Stimulated activated CD4-positive, alpha-beta T cell treated with anti-CD3 and anti-CD28 coated beads, TNF-alpha, amount 100 ng/mL, for 4 hours (primary cell): Measurements from ENCODE around the gene MARCHF10.
"Not testable (repeated sequence)": the region's sequence is repeated elsewhere in the genome, so short reads cannot be mapped to it uniquely, and the experiment has no call there.

Experiments
- DNase-seq, 3 experiments: peaks; one replicate each; pipeline ENCODE4 v3.0.0-alpha.2; 2020; ENCODE audit warnings: low read depth in 3 of 3

Gene MARCHF10

GRCh38 chr17:62696726-62697490 is 111.2 kb downstream of the MARCHF10 start:
- DNase-seq = no peak

DNA sequence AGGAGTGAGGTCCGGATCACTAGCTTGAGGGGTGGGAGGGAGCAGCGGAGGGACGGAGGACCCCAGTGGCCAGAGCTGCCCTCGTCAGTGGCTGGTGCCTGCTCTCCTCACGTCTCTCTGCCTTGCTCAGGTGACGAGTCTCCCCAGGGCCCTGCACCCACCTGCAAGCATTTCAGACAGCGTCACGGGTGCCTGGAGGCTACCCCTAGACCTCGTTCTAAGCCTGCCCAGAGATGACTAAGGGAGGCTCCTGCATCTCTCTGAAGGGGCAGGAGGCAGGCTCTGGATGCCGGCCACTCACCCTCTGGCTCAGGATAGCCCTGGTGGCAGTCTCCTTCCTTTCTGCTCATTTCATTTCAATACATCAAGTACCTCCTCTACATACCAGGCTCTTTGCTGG is 111.9 kb downstream of the MARCHF10 start:
- DNase-seq = no peak

DNA sequence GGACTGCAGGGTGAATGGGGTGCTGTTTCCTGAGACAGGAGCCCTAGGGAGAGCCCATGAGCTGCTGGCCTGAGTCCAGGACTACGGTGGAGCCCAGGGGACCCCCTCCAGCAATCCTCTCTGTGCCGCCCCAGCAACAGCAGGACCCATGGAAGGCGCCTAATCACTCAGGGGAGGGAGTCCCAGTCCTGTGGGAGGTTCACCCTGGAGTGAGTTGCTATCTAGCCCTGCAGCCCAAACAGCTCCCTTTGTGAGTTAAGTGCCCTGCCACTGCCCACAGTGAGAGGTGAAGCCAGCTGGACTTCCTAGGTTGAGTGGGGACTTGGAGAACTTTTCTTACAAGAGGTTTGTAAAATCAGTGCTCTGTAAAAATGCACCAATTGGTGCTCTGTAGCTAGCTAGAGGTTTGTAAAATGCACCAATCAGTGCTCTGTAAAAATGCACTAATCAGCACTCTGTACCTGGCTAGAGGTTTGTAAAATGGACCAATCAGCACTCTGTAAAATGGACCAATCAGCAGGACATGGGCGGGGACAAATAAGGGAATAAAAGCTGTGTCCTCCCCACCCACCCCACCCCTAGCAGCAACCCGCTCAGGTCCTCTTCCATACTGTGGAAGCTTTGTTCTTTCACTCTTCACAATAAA is 112.9 kb downstream of the MARCHF10 start:
- not testable (repeated sequence) for DNase-seq

DNA sequence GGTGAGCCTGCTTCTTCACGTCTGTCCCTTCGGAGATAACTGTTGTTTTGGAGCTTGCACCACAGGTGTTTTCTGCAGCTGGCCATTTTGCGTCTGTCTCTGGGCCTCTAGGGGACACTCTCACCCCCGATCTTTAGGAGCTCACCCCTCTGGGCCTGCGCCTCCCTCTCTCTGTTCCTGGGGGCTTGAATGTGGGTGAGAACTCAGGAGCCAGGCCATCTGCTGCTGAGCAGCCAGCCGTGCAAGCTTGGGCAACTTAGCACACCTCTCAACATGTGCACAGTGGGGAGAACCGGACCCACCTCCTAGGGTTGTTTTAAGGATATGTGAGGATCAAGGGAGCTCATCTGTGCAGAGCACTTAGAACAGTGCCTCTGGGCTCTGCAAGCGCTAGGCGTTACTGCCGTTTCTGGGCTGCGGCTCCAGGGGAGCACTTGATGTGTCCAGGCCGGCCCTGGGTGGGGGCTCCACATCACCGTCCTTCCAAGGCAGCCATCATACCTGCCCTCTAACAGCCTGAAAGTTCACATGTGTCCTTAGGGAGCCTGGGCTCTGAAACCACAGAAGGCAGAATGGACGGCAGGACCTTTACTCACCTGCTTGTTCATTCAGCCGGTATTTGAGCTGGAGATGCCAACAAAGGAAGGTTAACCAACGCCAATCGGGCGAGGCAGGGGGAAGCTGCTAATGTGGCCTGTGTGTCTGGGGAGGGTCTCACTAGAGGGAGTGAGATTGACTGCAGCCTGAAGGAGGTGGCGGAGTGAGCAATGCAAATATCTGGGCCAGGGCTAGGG is 114.3 kb downstream of the MARCHF10 start:
- no peak for DNase-seq

- DNase-seq = no peak
These were observed 115.2 kb downstream of the MARCHF10 start for GRCh38 chr17:62692721-62693431.

- DNase-seq = no peak
These were observed 115.9 kb downstream of the MARCHF10 start for GRCh38 chr17:62692159-62692651.

DNA sequence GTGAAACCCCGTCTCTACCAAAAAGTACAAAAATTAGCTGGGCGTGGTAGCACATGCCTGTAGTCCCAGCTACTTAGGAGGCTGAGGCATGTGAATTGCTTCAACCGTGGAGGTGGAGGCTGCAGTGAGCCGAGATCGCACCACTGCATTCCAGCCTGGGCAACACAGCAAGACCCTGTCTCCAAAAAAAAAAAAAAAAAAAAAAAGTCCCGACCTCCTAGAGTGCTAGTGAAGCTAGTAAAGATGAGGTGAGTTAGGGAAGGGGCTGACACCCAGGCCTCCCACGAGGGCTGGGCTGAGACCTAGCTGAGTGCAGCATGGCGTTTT is 116.6 kb downstream of the MARCHF10 start:
- DNase-seq = not testable (repeated sequence)

- no peak for DNase-seq
These were observed 117.8 kb downstream of the MARCHF10 start for GRCh38 chr17:62690168-62690897.

DNA sequence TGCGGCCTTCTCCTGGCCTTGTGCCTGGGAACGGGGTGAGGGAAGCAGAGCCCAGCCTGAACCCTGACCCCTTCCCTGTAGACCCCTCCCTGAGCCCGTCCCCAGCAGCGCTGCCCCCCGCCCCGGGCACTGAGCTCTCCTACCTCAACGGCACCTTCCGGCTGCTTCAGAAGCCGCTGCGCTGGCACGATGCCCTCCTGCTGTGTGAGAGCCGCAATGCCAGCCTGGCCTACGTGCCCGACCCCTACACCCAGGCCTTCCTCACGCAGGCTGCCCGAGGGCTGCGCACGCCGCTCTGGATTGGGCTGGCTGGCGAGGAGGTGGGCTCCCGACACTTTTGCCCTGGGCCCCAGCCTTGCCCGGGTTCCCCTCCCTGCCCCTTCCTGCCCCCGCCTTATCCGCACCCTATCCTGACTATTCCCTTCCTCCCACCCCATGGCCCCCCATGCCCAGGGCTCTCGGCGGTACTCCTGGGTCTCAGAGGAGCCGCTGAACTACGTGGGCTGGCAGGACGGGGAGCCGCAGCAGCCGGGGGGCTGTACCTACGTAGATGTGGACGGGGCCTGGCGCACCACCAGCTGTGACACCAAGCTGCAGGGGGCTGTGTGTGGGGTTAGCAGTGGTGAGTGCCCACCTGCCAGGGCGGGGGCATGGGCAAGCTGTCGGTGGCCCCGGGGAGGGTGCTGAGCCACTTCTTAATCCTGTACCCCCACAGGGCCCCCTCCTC is 118.5 kb downstream of the MARCHF10 start:
- no peak for DNase-seq

GRCh38 chr17:62688398-62689160 is 119.5 kb downstream of the MARCHF10 start:
- no peak for DNase-seq

GRCh38 chr17:62687997-62688396 is 120.1 kb downstream of the MARCHF10 start:
- DNase-seq = no peak

- no peak for DNase-seq
These were observed 123.9 kb downstream of the MARCHF10 start for GRCh38 chr17:62684179-62684578.

DNA sequence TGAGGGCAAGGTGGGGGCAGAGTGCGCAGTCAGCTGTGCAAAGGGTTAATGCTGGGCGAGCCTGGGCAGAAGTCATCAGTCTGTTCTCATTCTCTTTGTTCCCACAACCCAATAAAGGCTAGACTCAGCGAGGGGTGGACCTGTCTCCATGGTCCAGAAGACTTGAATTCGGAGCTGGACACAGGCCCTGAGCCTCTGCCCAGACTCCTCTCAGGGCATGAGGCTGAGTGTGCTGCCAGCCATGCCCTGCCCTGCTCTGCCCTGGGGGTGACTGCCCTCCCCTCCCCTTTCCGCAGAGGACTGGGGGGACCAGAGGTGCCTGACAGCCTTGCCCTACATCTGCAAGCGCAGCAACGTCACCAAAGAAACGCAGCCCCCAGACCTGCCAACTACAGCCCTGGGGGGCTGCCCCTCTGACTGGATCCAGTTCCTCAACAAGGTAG is 126.2 kb downstream of the MARCHF10 start:
- no peak for DNase-seq

- no peak for DNase-seq
These were observed 126.8 kb downstream of the MARCHF10 start for GRCh38 chr17:62681061-62681938.

DNA sequence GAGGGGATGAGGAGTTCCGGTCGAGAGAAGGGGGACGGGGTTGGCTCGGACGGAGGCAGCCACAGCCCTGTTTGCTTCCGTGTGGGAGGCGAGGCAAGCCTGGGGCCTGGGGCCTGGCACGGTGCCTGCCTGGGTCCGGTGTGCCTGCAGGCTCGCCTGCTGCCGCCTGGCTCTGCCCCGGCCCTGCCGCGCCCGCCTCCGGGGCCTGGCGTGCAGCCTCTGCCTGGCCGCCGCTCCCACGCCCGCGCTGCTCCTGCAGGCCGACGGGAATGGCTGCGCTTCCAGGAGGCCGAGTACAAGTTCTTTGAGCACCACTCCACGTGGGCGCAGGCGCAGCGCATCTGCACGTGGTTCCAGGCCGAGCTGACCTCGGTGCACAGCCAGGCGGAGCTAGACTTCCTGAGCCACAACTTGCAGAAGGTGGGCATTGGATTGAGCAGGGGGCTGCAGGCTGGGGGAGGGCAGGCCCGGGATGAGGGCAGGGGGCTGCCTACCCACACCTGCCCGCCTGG is 127.5 kb downstream of the MARCHF10 start:
- DNase-seq = no peak

DNA sequence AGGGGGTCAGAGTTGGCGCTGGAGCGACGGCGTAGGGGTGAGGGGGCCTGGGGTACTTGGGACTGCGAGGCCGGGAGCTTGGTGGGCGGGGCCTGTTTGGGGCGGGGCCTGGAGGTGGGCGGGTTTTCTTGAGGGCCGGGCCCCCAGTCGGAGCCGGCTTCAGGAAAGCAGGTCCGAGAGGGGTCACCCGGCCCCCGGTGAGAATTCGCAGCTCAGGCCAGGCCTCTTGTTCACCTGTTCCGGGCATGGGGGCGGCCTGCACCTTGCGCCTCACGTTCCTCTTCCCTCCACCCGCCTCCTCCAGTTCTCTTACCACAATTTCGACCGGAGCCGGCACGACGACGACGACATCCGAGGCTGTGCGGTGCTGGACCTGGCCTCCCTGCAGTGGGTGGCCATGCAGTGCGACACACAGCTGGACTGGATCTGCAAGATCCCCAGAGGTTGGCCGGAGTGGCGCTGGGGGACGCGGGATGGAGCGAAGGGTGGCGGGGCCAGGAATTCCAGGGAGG is 128.2 kb downstream of the MARCHF10 start:
- DNase-seq = no peak

- no peak for DNase-seq
These were observed 129.7 kb downstream of the MARCHF10 start for GRCh38 chr17:62678214-62678919.
